COR-L47 (cell line): ENCODE data around the gene TUT1.
"Not testable (repeated sequence)": the region's sequence is repeated elsewhere in the genome, so short reads cannot be mapped to it uniquely, and the experiment has no call there.

Experiments used
- DNase-seq: peaks from one replicate; lab custom pipeline; 2025; lab: John Stamatoyannopoulos, UW

The TUT1 gene

GRCh38 chr11:62555464-62556107 is 35.7 kb downstream of the TUT1 start:
- DNase-seq: no peak

DNA sequence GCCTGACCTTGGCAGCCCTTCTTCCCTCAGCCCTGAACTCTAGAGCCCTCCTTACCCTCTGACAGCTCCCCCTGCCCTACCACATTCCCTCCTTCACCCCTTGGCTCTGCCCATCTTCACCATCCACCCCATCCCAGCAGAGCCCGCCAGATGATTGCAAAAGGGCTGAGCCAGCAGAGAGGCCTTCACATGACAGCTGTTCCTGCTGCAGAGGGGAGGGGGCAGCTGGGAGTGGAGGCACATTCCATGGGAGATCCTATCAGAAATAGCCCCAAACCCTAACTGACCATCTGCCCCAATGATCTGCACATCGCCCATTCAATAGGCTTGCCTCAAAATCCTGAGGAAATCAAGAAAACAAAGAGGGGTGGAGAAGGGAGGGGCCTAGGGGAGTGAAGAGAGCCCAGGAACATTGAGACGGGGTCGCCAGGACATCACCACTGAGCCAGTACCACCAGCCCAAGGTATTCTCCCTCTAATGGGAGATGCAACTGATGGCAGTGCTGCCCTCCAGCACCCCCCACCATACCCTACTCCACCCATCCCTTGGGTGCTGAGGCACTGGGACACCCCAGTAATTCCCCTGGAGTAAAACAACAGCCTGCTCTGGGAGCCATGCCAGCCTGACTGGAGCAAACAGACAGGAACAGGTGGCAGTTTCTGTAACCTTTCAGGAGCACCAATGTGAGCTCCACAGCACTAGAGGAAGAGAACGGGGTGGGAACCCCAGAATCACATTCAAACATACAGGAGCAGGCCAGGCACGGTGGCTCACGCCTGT is 36.7 kb downstream of the TUT1 start:
- DNase-seq: no peak

DNA sequence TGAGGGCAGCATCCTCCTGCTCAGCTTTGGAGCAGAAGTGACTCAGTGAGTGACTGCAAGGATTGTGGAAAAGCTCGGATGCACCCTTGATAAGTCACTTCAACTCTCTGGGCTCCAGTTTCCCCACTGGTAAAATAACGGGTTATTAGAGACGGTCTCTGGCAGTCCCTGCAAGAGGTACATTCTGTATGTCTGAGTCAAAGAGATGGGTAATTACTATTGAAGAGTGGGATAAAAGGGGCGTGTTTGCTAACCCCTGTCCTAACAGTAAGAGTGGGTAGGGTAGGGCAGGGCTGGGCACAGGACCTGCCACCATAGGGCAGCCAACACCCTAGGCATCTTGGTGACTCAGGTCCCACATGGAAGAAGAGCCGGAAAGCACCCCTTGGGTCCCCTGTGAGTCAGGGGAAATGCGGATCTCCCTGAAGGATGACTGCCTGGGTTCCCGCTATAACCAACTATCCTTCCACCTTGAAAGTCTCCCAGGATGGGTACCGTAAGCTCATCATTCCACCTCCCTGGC is 37.4 kb downstream of the TUT1 start:
- no peak for DNase-seq

- DNase-seq: no peak
These were observed 38.1 kb downstream of the TUT1 start for GRCh38 chr11:62553080-62553838.

DNA sequence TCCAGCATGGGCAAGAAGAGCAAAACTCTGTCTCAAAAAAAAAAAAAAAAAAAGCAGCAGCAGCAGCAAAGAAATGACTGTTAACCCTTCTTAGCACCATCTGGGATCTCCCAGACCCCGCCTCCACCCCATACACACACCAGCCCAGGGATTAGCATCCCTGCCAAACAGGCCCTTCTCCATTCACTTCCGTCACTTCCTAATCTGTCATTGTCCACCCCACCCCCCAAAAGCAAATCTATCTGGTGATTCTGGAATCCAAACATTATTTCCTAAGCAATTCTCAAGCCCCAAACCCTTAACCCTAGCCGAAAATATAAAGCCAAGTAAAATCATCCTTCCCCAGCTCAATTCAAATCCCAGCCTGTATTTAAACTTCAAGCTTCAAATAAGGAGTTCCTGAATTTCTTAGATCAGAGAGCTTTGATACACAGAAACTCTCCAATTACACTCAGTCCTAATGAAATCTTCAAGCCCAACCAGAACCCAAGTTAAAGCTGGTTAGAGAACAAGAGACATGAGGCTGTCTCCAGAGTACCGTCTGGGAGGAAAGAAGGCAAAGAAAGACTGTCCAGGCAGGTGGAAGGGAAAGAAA is 38.7 kb downstream of the TUT1 start:
- no peak for DNase-seq

GRCh38 chr11:62550478-62550877 is 40.8 kb downstream of the TUT1 start:
- DNase-seq: not testable (repeated sequence)

DNA sequence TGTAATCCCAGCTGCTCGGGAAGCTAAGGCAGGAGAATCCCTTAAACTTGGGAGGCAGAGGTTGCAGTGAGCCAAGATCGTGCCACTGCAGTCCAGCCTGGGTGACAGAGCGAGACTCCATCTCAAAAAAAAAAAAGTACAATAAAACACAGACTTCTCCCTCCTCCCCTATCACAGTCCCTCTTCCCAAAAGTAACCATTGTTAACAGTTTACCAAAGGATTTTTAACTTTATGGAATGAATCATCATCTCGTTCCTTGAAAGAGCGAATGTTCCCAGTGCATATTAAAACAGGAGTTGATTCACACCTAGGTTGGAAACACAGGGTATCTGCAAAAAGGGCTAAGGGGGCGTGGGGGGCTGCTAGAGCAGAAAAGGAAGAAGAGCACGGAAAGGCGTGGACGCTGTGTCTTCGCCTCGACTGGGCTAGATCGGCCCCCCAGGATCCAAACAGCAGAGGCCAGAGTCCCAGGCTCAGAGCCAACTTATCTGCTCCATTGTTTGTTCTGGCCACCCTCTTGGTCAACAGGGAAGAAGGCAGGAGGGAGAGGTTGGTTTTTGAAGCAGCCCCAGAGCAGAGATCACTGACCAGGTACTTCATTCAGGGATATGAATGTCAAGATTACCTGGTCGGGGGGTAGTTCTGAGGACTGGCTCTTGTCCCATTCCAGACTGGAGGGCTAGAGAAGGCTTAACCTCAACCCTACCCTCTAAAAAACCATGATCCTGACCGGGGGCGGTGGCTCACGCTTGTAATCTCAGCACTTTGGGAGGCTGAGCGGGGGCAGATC is 42.6 kb downstream of the TUT1 start:
- no peak for DNase-seq

GRCh38 chr11:62547691-62548281 is 43.5 kb downstream of the TUT1 start:
- DNase-seq: no peak

- no peak for DNase-seq
These were observed 44.2 kb downstream of the TUT1 start for GRCh38 chr11:62546929-62547625.

GRCh38 chr11:62546244-62546928 is 44.9 kb downstream of the TUT1 start, which contains the start of gene AHNAK:
Gene AHNAK, minus strand, starts transcription at chr11:62546806. Its CDS starts 10,708 bp downstream, at chr11:62536098.
- DNase-seq: no peak

GRCh38 chr11:62545437-62546243 is 45.7 kb downstream of the TUT1 start:
- no peak for DNase-seq

DNA sequence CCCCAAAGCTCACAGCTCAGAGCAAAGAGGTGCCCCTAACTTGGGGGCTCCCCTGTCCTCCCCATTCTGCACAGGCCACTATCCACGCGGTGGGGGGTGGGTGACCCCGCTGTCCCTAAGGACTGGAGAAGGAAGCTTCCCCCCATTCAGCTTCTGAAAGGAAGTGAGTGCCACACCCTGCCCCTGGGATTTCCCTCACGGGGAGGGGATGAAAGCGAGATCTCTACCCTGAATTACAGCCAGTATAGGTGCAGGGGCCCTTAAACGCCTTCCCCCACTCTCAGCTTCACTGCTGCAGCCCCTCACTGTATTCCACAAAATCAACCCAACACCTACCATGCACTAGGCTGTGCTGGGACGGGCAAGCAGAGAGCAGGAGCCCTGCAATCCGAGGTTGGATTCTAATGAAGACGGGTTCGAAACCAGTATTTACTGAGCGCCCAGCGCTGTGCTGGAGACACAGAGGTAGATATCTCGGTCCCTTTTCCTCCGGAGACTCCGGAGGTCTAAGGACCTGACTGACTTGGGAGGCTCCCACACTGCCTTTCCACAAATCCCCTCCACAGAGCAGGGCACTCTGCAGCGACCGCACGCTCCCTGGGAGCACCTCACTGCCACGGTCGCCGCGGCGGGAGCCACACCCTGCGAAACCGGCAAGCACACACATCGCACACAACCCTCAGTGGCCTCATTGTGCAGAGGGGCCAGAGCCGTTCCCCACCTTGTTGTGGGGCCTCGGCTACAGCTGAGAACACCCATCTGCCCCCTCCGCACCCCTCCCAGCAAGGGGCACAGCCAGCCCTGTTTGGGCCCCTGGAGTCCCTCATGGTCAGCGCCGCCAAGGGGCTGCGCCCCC is 46.5 kb downstream of the TUT1 start:
- no peak for DNase-seq

DNA sequence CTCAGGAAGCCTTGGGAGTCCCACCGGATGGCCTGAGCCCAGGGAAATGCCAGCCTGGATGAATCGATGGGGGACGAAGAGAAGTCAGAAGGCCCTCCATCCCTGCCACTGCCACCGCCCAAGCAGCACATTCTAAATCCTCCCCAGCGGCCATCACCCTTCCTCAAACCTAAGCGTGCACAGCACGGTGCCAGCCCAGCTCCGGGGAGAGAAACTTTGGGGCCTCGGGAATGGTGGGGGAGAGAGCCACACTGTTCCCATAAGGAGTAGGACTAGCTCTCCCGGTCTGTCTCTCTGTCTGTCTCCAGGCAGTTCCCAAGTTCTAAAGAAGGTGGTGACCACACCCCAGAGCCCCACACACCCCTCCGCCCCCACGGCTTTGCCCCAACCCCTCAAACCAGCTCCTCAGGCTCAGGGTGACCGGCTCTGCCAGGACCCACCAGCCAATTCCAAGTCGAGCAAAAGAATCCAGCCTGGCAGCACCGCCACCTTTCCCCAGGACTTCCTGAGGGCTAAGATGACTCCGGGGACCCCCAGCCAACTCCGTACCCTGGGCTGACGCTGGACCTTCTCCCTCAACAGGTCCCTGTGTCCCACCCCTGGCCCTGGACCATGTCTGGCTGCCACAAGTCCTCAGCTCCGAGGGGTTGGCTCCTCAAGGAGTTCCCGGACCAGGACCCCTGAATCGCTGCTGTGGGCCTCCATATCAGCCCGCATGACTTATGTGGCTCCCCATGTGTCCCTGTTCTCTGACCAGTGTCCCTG is 47.5 kb downstream of the TUT1 start:
- DNase-seq: no peak

GRCh38 chr11:62542750-62543567 is 48.4 kb downstream of the TUT1 start:
- DNase-seq: peak; percentile 55

DNA sequence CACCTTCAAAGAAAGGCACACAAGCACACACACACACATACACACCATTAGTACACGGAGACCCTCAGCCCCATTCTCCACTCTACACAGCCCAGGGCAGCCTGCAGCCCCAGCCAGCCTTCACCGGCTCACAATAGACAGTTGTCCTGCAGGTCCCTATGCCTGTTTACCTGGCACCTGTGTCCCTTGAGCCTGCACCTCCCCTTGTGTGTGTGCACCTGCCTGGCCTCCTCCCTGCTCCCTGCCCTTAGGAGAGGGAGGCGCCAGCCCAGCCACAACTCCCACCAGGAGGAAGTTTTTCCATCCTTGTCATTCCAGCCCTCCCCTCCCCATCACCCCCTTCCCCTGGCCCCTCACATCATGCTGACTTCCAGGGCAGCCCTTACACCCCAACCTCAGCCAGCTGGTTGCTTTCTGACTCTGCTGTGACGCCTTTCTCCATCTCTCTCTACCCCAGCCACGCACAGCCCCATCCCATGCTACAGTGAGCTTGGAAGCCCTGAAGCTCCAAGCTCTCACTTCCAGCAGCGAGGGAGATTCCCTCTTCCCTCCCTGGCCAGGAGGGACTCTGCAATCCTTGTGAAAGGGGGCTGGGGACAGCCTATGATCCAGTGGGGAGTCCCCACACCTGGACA is 49.1 kb downstream of the TUT1 start:
- no peak for DNase-seq
